Left renal pelvis (tissue), 4 donors: ENCODE results near the gene FADS2. TPM values are rescaled to one million over a fixed set of nuclear protein-coding genes. Genes with fewer than 3 reads are reported as not detected.
A peak's percentile ranks its signal among the peaks of the same experiment; 100 is the strongest.
"Not testable (repeated sequence)": the region's sequence is repeated elsewhere in the genome, so short reads cannot be mapped to it uniquely, and the experiment has no call there.

ENCODE experiments used
- DNase-seq, 4 donors: peaks; one replicate each; pipeline ENCODE4 v3.0.0-alpha.2; 2013; ENCODE audit warnings: low read depth in 4 of 4, low spot score in 3 of 4
- polyA plus RNA-seq, 4 donors: library from polyadenylated mRNA; unstranded; fragments of 120-200 nt; gene quantifications; one replicate each; pipeline ENCODE4 v1.2.1, GENCODE V29; 2013; ENCODE audit not compliant: insufficient read length in 4 of 4

Gene FADS2
- polyA plus RNA-seq, 4 donors, result 83.8 to 142 (median 96.2) TPM

DNA sequence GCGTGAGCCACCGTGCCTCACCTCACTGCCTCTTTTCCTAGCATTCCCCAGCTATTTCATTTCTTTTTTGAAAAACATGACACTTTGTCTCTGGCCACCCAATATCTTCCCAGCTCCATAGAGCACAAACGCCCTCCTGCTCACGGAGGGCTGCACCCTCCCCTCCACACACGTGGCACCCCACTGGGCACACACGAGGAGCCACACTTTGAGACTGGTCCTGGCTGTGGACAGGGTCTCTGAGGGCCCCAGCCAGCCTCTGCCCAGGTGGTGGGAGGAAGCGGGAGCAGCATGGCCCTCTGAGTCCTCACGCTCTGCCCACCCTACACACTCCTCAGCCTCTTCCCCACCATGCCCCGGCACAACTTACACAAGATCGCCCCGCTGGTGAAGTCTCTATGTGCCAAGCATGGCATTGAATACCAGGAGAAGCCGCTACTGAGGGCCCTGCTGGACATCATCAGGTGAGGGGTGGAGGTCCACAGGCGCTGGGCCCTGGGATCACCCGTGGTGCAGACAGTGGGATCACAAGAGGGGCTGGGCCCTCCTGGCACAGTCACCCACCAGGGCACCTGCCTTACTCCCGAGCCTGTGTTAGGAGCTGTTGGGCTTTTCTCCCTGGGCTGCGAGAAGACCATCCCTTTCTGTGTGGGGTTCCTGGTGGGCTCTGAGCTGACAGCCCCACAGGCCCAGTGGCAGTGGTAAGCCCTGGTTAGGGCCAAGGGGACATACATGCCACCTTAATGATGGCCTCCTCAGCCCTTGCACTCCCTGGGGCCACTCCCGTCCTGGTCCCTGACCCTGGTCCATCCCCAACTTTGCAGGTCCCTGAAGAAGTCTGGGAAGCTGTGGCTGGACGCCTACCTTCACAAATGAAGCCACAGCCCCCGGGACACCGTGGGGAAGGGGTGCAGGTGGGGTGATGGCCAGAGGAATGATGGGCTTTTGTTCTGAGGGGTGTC, 37.0 kb downstream of the FADS2 start:
- DNase-seq, result no peak

DNA sequence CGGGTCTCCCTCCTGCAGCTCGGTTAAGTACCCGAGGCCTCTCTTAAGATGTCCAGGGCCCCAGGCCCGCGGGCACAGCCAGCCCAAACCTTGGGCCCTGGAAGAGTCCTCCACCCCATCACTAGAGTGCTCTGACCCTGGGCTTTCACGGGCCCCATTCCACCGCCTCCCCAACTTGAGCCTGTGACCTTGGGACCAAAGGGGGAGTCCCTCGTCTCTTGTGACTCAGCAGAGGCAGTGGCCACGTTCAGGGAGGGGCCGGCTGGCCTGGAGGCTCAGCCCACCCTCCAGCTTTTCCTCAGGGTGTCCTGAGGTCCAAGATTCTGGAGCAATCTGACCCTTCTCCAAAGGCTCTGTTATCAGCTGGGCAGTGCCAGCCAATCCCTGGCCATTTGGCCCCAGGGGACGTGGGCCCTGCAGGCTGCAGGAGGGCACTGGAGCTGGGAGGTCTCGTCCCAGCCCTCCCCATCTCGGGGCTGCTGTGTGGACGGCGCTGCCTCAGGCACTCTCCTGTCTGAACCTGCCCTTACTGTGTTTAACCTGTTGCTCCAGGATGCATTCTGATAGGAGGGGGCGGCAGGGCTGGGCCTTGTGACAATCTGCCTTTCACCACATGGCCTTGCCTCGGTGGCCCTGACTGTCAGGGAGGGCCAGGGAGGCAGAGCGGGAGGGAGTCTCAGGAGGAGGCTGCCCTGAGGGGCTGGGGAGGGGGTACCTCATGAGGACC, 38.3 kb downstream of the FADS2 start:
- DNase-seq, result no peak

DNA sequence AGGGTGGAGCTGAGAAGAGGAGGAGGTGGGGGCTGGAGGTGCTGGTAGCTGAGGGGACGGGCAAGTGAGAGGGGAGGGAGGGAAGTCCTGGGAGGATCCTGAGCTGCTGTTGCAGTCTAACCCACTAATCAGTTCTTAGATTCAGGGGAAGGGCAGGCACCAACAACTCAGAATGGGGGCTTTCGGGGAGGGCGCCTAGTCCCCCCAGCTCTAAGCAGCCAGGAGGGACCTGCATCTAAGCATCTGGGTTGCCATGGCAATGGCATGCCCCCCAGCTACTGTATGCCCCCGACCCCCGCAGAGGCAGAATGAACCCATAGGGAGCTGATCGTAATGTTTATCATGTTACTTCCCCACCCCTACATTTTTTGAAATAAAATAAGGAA, 38.9 kb downstream of the FADS2 start:
- DNase-seq, result no peak

DNA sequence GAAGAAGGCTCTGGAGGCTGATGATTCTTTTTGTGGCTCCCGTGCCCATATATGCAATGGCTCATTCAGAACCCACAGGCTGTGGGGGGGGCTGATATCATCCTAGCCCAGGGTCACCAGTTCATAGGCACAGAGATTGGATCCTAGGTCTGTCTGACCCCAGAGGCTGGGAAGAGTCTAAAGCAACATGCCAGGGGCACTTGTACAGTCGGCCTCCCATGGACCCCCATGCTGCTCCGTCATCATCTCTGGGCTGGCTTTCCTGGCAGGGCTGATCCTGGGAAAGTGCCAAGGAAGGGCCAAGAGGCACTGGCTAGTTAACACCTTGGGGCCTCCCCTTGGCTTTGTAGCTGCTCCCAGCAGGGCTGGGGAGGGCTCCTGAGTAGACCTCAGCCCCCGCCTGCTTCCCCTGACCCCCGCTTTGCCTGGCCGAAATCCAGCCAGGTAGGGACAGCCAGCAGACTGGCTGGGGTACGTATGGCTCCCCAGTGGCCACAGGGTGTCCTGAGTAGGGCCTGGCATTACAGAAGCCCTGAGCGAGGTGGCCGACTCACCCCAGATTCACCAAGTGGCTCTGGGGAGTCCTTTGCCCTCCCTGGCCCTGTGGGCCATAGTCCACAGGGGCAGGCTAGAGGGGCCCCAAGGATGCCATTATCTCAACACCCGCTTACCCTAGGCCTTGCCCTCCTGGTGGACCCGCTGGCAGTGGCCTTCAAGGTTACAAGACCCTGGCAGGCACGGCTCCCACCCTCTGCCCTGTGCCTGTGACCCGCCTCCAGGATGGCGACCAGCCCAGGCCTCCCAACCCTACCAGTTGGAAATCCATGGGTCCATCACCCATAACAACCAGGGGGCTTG, 40.7 kb downstream of the FADS2 start:
- DNase-seq, result no peak

DNA sequence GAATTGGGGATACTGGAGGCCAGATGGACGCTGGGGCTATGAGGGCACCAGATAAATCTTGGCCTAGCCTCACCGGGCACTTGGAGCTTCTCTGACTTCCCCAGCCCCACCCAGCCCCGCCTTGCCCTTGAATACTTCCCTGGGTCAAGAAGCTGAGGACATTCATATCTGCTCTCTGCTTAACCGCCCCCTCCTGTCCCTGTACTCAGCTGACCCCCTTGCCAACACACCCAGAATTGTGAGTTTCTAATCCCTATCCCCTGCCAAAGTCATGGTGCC, 41.3 kb downstream of the FADS2 start:
- no peak for DNase-seq

DNA sequence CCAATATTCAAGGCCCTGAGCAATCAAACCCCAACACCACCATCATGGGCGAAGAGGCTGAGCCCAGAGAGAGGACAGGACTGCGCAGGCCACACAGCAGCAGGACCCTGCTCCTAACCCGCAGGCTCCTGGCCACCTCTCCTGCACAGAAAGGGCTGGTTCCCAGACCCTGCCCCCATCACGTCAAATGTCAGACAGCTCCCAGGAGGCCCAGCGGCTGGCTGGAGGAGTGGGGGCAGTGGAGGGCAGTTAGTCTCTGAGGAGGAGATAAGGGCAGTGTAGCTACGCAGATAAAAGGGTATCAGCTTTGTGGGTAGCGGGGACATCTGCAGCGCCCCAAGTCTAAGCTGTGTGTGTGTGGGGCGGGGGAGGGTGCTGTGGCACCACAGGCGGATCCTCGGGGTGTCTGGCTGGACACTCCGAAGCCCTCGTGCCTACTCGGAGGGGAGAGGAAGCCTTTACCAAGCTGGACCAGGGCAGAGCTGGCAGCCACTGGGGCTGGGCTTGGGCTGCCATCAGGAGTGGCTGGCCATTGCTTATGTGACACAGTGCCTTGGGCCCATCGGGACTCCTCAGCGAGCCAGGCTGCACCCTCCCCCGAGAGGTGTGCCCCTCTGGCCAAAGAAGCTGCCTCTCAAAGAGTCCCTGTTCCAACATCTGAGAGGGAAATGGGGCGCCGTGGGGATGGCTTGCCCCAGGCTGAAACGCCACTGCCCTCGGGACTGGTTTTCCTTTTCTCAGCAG, 41.8 kb downstream of the FADS2 start:
- DNase-seq, result no peak

DNA sequence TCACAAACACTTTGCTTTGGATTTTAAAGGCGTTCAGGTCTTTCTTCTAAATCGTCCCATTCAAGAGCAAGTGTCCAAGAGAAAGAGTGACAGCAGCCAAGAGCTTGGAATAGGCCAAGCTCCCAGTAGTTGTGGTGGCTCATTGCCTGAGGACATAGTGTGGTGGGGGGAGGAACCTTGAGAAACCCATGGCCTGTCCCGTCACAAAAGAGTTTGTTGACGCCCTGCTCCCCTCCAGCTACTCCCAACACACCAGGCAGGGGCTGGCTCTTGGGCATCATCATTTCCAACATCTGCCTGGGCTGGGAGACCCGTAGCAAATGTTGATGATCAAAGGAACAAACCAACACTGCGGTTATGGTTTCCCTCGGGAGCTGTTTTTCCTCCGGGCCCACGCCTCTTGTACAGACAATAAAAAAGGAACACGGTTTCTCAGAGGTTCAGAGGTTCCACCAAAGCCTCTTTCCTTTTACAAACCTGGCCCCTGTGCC, 42.5 kb downstream of the FADS2 start:
- no peak for DNase-seq

DNA sequence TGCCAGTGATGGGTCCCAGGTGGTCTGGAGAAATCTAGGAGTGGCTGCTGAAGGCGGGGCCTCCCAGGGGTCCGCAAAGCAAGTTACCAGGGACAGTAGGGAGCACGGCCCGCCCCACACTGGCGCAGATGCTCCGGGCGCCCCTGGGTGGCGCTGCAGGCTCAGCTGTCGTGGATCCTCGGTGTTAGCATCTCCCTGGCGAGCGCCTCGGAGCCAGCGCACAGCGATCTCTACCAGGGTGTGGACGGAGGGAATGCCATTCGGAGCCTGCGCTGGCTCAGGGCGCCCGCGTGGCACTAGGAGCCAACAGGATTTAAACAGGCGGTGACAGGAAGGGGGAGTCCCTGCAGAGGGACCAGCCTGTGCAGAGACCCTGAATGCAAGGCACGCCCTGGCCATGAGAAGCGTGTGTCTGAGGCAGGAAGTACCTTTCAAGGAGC, 43.1 kb downstream of the FADS2 start:
- DNase-seq, result peak; percentile 31 to 49 (median 34)

DNA sequence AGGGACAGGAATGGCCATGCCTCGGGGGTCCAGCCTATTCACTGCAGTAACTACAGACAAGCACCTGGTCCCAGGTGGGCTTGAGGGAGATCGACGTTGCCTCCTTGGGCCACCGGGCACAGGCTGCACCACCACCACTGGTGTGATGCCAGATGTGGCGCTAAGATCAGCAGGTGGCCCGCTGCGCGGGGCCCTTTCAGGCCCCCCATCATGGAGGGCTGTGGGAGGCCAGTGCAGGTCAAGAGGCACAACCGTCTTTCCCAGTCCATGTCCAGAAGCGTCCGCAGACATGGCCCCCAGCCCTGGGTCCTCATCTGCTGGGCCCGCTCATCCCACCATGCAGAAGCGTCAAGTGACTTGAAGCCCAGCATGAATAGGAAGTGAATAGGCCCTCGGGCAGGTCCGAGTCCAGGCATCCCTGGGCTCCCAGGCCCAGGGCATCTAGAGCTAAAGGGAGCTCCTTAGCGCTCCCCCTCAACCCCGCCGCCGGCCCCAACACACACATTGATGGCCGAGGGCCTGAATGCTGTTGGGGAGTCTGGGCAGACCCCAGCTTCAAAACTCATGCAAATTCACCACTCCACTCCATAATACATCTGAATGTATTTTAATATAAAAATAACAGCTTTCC, 45.0 kb downstream of the FADS2 start:
- DNase-seq, result no peak

DNA sequence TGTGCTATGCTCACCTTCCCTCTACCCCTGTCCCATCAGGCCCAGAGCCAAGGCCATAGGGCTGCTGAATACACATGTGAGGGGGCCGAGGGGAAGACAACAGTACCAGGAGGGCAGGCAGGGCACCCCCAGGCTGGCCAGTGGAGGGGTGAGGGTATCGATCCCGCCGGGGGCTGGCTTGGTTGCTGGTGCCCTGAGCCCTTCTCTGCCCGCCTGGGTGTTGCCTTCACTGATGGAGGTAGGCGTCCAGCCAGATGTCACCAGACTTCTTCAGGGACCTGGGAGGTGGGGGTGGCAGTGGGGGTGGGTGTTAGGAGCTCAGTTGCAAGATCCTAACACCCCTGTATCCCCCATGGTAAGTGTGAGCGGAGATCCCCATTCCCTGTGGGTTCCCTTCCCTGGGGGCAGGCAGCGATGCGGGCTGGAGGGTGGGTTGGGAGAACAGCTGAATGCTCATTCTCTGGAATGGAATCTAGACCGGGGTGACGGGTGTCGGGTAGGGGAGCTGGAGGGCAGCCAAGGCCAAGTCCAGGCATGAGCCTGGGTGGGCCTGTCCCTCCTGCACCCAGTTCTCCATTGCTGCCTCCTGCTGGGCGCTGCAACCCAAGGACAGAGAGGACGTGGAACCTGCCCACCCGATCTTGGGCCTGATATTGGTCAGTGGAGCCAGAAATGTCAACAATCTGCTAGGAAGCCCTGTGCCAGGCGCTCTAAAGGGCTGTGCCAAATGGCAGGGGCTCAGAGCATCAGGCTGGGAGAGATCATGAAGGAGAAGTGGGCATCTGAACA, 45.7 kb downstream of the FADS2 start:
- no peak for DNase-seq

DNA sequence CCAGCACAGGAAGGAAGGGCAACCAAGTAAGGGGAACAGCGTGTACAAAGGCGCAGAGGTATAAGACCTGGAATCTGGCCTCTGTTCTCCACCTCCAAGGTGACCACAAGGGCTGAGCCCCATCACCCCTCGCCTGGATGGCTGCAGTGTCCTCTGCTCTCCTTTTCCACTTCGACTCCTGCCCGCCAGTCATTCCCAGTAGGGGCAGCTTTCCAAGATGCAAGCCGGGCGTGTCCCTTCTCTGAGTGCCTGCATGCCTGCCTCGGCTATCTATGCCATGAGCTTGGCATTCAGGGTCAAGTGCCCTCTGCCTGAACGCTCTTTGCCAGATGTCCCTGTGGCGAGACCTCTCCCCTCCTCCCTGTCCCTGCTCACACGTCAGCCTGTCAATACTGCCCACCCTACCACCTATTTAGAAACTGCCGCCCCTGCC, 46.3 kb downstream of the FADS2 start:
- DNase-seq, result no peak

DNA sequence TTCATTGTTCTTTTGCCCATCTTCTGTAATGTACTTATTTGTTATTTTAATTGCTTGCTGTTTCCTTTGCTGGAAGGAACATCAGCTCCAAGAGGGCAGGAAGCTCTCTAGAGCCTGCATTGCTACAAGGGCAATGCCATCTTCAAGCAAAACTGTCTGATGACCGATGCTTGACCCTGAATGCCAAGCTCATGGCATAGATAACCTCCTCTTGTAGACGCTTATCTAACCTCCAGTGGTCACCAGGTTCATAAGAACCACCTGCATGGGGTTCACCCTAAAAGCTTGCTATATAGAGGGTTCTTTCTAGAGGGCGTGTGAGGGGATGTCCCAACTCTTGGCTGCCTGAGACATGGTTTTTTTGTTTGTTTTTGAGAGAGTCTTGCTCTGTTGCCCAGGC, 46.8 kb downstream of the FADS2 start:
- DNase-seq, result no peak

DNA sequence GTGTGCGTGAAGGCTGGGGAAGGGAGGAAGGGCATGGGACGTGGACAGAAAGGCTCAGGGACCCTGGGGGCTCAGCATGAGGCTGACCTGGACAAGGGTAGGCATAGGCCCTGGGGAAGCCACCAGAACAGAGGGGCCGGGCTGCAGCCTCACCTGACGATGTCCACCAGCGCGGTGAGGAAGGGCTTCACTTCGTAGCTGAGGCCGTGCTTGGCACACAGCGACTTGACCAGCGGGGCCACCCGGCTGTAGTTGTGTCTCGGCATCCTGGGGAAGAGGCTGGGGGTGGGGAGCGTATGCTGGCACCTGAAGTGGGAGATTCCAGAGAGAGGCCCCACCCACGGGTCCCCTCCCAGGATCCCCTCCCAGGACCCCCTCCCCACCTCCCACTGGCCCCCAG, 47.6 kb downstream of the FADS2 start:
- DNase-seq, result no peak

DNA sequence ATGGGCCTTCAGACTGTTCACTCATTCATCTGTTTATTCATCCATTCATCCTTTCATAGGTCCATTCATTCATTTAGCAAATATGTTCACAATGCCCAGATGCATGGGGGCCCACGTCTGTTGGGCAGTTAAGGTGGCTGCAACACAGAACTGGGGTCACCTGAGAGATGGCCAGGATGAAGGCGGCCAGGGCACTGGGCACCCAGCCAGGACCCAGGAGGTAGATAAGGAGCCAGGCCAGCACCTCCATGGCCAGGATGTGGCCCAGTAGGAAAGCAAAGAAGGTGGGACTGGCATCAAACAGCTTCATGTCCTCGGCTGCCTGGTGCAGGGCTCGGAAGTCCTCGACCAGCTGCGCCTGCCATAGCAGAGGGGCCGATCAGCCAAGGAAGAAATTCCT, 51.1 kb downstream of the FADS2 start:
- DNase-seq, result no peak

DNA sequence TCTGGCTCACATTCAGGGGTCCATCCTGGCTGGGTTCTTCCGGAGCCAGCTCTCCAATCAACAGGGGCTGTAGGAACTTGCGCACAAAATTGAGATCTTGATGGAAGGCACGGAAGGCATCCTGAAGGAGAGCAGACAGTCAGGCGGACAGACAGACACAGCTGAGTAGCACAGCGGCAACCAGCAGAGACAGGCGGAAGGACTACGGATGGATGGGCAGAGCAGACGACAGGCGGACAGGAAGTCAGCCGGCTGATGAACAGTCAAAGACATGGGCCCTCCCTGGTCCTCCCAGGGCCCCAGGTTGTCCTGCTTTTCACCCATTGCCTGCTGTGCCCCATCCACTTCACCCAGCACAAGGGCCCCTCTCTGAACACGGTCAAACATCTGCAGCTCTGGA, 51.9 kb downstream of the FADS2 start:
- no peak for DNase-seq

DNA sequence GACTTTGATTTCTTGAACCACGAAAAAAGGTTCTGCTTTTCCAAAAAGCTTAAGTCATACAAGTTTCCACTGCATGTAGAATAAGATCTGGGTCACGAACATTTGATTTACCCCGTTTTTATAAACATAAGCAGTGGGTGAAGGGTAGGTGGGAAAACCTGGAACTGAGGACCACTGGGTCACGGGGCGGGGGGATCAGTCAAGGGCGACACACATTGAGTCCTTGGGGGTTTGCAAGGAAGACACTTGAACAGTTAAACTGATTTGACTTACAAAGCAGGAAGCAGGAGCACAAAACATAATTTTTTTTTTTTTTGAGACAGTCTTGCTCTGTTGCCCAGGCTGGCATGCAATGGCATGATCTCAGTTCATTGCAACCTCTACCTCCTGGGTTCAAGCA, 52.4 kb downstream of the FADS2 start:
- no peak for DNase-seq

DNA sequence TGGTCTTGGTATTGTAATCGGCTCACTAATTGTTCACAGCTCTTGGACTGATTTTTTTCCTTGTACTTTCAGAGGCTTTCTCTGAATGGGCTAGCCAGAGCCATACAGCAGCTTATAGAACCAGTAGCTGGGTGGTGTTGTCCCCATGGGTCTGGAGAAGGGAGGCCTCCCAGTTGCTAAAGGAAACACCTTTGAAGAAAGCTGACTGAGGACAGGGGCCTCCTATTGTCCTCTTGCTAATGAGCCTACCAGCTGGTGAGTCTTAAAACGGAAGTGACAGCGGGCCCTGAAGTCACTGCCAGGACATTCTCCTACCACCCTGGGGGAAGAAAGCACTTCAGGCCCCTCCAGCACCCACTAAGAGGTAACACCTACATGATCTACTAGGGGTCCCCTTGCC, 53.3 kb downstream of the FADS2 start:
- DNase-seq, result no peak

DNA sequence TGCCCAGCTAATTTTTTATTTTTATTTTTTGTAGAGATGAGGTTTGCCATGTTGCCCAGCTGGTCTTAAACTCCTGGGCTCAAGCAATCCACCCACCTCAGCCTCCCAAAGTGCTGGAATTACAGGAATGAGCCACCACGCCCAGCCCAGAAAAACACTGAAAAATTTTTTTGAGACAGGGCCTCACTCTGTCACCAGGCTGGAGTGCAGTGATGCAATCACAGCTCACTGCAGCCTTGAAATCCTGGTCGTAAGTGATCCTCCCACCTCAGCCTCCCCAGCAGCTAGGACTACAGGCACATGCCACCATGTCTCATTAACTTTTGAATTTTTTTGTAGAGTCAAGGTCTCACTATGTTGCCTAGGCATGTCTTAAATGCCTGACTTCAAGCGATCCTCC, 54.2 kb downstream of the FADS2 start:
- DNase-seq, result not testable (repeated sequence)

DNA sequence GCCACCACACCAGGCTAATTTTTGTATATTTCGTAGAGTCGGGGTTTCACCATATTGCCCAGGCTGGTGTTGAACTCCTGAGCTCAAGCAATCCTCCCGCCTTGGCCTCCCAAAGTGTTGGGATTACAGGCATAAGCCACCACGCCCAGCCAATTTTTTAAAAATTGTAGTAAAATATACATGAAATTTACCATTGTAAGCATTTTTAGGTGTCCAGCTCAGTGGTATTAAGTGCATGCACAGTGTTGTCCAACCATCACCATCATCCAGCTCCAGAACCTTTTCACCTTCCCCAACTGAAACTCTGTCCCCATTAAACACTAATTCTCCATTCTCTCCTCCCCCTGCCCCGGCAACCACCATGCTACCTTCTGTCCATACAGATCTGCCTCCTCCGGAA, 54.8 kb downstream of the FADS2 start:
- no peak for DNase-seq
